Measurements from ENCODE around the gene ABCA6.
"Not testable (repeated sequence)": the region's sequence is repeated elsewhere in the genome, so short reads cannot be mapped to it uniquely, and the experiment has no call there.

Gene ABCA6

DNA sequence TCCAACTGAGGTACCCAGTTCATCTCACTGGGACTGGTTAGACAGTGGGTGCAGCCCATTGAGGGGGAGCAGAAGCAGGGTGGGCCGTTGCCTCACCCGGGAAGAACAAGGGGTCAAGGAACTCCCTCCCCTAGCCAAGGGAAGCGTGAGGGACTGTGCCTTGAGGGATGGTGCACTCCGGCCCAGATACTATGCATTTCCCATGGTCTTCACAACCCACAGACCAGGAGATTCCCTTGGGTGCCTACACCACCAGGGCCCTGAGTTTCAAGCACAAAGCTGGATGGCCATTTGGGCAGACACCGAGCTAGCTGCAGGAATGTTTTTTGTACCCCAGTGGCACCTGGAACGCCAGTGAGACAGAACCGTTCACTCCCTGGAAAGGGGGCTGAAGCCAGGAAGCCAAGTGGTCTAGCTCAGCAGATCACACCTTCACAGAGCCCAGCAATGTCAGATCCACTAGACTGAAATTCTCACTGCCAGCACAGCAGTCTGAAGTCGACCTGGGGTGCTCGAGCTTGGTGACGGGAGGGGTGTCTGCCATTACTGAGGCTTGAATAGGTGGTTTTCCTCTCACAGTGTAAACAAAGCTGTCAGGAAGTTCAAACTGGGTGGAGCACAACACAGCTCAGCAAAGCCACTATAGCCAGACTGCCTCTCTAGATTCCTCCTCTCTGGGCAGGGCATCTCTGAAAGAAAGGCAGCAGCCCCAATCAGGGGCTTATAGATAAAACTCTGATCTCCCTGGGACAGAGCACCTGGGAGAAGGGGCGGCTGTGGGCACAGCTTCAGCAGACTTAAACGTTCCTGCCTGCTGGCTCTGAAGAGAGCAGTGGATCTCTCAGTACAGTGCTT is 71.1 kb downstream of the ABCA6 start:
- not testable (repeated sequence) for DNase-seq

DNA sequence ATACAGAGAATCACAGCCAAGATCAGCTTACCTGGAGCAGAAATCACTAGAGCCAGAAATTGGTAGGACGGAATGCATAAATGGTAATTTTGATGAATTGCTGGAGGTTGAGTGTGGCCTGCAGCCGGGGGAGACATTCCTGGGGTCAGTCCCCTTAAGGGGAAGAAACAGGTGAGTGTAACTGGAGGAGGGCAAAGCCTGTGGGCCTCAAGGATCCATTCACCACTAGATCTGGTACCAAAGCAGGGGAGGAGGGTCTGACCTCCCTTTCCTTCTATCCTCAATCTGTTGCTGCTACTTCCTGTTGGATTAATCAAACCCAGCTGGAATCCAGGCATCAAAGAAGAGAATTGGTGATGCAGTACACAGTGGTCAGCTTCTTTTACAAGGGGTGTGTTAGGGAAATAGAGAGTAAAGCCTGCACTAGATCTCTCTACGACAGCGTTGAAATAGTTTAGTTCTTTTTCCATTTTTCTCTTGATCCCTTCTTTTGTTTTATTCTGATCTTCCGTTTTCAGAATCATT is 72.4 kb downstream of the ABCA6 start:
- no peak for DNase-seq

- DNase-seq: no peak
Observed at GRCh38 chr17:69067274-69068047, 74.2 kb downstream of the ABCA6 start.

GRCh38 chr17:69066482-69066881 is 75.2 kb downstream of the ABCA6 start:
- DNase-seq: no peak

DNA sequence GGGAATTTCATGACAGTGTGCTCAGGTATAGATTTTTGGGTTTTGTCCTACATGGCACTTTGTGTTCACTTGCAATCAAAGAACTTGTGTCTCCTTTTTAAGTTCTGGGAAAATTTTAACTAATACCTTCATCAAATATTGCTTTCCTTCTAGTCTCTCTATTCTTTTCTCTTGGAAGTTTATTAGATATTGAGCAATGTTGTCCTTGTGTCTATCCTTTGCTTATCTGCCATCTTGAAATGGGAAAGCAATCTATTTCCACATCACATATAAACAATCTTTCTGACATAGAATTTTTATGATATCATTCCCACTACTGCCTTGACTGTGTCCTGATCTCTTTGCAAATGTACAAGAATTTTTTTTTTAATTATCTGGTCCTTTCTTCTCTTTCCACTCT is 76.6 kb downstream of the ABCA6 start:
- DNase-seq: no peak

GRCh38 chr17:69064476-69064875 is 77.2 kb downstream of the ABCA6 start:
- DNase-seq: no peak

GRCh38 chr17:69064001-69064400 is 77.7 kb downstream of the ABCA6 start:
- DNase-seq: no peak

- no peak for DNase-seq
Observed at GRCh38 chr17:69062860-69063581, 78.7 kb downstream of the ABCA6 start.

- DNase-seq: no peak
Observed at GRCh38 chr17:69061721-69062556, 79.8 kb downstream of the ABCA6 start.

- no peak for DNase-seq
Observed at GRCh38 chr17:69060822-69061221, 80.9 kb downstream of the ABCA6 start, which contains the start of gene ABCA9. Gene ABCA9 (minus strand): TSS chr17:69060927. CDS start chr17:69051126, 9,801 bp downstream.

DNA sequence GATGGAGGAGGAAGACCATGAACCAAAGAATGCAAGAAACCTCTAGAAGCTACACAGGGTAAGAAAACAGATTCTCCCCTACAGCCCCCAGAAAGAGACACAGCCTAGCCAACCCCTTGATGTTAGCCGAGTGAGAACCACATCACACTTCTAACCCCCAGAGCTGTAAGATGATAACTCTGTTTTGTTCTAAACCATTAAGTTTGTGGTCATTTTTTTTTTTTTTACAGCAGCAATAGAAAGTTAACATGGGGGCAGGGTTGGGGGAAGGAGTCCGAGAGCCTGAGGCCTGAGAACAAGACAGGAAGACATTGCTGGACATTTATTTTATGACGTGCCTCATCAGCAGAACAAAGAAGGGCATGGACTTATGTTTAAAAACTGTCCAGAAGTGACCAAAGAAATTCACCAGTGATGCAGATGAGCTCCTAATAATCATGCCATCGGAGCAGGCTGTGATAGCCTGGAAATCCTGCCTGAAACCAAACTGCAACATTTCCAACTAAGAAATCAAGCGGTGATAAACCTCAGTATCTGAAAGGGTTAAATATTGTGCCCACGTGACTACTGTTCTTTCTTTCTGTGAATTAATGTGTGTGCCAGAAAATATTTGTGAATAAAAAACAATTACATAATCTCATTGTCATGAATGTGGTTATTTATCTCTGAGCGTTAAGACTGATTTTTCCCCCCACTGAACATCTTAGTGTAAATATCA is 82.1 kb downstream of the ABCA6 start:
- no peak for DNase-seq

GRCh38 chr17:69058165-69058564 is 83.5 kb downstream of the ABCA6 start:
- DNase-seq: no peak

- DNase-seq: no peak
Observed at GRCh38 chr17:69057280-69057679, 84.4 kb downstream of the ABCA6 start.

DNA sequence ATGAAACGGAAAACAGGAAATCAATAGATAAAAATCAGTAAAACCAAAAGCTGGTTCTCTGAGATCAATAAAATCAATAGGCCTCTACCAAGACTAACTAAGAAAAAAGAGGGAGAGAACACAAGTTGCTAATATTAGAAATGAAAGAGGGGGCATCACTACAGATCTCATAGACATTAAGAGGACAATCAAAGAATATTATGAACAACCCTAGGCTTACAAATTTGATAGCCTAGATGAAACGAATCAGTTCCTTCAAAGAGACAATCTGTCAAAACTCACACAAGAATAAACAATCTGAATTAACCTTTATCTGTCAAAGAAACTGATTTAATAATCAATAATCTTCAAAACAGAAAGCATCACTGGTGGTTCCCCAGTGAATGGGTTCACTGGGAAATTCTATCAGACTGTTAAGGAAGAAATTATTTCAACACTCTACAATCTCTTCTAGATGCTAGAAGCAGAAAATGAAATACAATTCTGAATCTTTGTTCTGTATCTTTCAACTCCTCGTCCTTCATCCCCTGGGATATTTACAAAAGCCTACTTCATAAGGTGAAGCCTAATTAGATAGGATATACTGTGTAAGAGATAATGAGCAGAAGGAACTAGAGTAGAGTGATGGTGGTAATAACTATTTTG is 85.4 kb downstream of the ABCA6 start:
- no peak for DNase-seq

GRCh38 chr17:69055334-69055733 is 86.4 kb downstream of the ABCA6 start:
- no peak for DNase-seq

GRCh38 chr17:69050999-69051775 is 90.5 kb downstream of the ABCA6 start:
- no peak for DNase-seq

GRCh38 chr17:69048634-69049033 is 93.1 kb downstream of the ABCA6 start:
- no peak for DNase-seq

GRCh38 chr17:69047368-69048263 is 94.1 kb downstream of the ABCA6 start:
- DNase-seq: no peak
